ENCODE data around the gene ARHGAP8. TPM values are rescaled to one million over a fixed set of nuclear protein-coding genes. Genes with fewer than 3 reads are reported as not detected.

ARHGAP8 gene
- total and polyA plus RNA-seq, 2 experiments from 2014 or later = 24.0 to 50.4 TPM

DNA sequence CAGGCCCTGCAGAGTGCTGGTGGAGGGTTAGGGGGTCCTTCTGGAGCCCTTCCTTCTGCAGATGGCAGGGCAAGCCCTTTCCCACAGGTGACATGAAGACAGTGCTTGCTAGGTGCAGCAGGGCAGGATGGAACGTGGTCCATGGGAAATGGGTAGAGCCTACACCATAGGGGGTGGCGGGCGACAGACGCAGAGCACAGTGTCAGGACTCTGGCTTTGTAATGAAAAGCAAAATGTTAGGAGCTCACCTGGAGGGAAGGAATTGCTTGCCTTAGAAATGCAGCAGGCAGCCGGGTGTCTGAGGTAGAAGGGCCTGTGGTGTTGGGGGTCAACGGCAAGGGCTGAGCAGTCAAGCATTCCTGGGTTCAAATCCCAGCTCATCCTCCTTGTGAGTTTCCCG is 54.9 kb downstream of the ARHGAP8 start:
- Histone ChIP-seq H3K4me3 (no peak overlapping the region), H3K9me3 (ENCODE audit: low read depth) (no peaks in the 10 kb centered on the region), H3K79me2 (no peaks in the 10 kb centered on the region), H3K4me2 (no peak overlapping the region), H3K4me1 (ENCODE audit: insufficient read depth) (no peaks in the 10 kb centered on the region), H3K9me2 (replicated peaks; ENCODE audit: insufficient read depth) (no peaks in the 10 kb centered on the region), H3K36me3 (replicated peaks; ENCODE audit: insufficient read depth, low read depth) (no peaks in the 10 kb centered on the region), H3K27me3 (no peaks in the 10 kb centered on the region), H2AFZ (no peak overlapping the region), H3K27ac (no peak overlapping the region), H4K20me1 (ENCODE audit: insufficient read depth, poor library complexity, severe bottlenecking) (no peaks in the 10 kb centered on the region)
- DNase-seq (ENCODE audit: low spot score) = no peak
- WGBS (ENCODE audit: low lambda C conversion rate, missing lambda C conversion rate) = 90% methylated on average over 6 of the region's 7 CpGs
- no peak for TF ChIP-seq EZH2 (IDR thresholded peaks at IDR 0.05; ENCODE audit: borderline replicate concordance)
- TF ChIP-seq, protein P1, sequence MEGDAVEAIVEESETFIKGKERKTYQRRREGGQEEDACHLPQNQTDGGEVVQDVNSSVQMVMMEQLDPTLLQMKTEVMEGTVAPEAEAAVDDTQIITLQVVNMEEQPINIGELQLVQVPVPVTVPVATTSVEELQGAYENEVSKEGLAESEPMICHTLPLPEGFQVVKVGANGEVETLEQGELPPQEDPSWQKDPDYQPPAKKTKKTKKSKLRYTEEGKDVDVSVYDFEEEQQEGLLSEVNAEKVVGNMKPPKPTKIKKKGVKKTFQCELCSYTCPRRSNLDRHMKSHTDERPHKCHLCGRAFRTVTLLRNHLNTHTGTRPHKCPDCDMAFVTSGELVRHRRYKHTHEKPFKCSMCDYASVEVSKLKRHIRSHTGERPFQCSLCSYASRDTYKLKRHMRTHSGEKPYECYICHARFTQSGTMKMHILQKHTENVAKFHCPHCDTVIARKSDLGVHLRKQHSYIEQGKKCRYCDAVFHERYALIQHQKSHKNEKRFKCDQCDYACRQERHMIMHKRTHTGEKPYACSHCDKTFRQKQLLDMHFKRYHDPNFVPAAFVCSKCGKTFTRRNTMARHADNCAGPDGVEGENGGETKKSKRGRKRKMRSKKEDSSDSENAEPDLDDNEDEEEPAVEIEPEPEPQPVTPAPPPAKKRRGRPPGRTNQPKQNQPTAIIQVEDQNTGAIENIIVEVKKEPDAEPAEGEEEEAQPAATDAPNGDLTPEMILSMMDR (IDR thresholded peaks at IDR 0.05; ENCODE audit: poor library complexity) = no peak
- no peak for TF ChIP-seq EZH2phosphoT487 (IDR thresholded peaks at IDR 0.05; ENCODE audit: low read depth, severe bottlenecking, unreplicated experiment)

DNA sequence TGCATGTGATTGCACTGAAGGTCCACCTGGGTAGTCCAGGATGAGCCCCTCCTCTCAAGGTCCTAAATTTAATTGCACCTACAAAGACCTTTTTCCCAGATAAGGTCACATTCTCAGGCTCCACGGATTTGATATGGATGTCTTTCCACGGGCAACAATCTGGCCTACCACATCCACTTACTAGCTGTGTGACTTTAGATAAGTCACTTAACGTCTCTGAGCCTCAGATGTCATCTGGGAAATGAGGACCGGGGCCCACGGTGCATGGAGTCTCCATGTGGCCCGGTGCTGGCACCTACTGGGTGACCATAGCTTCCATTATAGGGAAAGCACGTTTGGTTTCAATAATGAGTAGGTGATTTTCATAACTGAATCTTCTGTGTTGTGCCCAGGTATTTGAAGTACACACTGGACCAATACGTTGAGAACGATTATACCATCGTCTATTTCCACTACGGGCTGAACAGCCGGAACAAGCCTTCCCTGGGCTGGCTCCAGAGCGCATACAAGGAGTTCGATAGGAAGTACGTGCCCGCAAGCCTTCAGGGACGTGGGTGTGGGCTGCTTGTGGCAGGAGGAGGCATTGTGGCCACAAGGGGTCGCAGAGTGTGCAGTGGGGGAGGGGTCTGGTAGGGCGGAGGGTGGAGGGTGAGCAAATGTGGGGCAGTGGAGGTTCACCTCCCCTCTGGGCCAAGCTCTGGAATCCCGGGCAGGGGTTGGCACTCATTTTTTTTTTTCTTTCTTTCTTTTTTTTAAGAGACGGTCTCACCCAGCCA is 55.7 kb downstream of the ARHGAP8 start:
- WGBS (ENCODE audit: low lambda C conversion rate, missing lambda C conversion rate) = 83% methylated on average over 20 of the region's 21 CpGs
- Histone ChIP-seq H3K79me2 (no peaks in the 10 kb centered on the region), H3K4me2 (no peak overlapping the region), H3K4me3 (no peak overlapping the region), H3K4me1 (ENCODE audit: insufficient read depth) (no peaks in the 10 kb centered on the region), H3K9me2 (replicated peaks; ENCODE audit: insufficient read depth) (no peaks in the 10 kb centered on the region), H3K27ac (no peak overlapping the region), H3K36me3 (replicated peaks; ENCODE audit: insufficient read depth, low read depth) (no peaks in the 10 kb centered on the region), H4K20me1 (ENCODE audit: insufficient read depth, poor library complexity, severe bottlenecking) (no peaks in the 10 kb centered on the region), H3K27me3 (no peaks in the 10 kb centered on the region), H3K9me3 (ENCODE audit: low read depth) (no peaks in the 10 kb centered on the region), H2AFZ (no peak overlapping the region)
- TF ChIP-seq EZH2 (IDR thresholded peaks at IDR 0.05; ENCODE audit: borderline replicate concordance) (no peak), EZH2phosphoT487 (IDR thresholded peaks at IDR 0.05; ENCODE audit: low read depth, severe bottlenecking, unreplicated experiment) (no peak)
- TF ChIP-seq, protein P1 (IDR thresholded peaks at IDR 0.05; ENCODE audit: poor library complexity) = no peak
- DNase-seq (ENCODE audit: low spot score) = no peak

- 96% methylated on average over 11 of the region's 11 CpGs for WGBS (ENCODE audit: low lambda C conversion rate, missing lambda C conversion rate)
- no peak overlapping the region for H3K4me2 ChIP-seq
- H4K20me1 ChIP-seq (ENCODE audit: insufficient read depth, poor library complexity, severe bottlenecking) = no peaks in the 10 kb centered on the region
- no peak overlapping the region for H3K4me3 ChIP-seq
- H2AFZ ChIP-seq = no peak overlapping the region
- no peaks in the 10 kb centered on the region for H3K9me3 ChIP-seq (ENCODE audit: low read depth)
- H3K27me3 ChIP-seq = no peaks in the 10 kb centered on the region
- DNase-seq (ENCODE audit: low spot score) = no peak
- TF ChIP-seq EZH2phosphoT487 (IDR thresholded peaks at IDR 0.05; ENCODE audit: low read depth, severe bottlenecking, unreplicated experiment) = no peak
- TF ChIP-seq, protein P1 (IDR thresholded peaks at IDR 0.05; ENCODE audit: poor library complexity) = no peak
- no peak for TF ChIP-seq EZH2 (IDR thresholded peaks at IDR 0.05; ENCODE audit: borderline replicate concordance)
- no peaks in the 10 kb centered on the region for H3K4me1 ChIP-seq (ENCODE audit: insufficient read depth)
- H3K36me3 ChIP-seq (replicated peaks; ENCODE audit: insufficient read depth, low read depth) = no peaks in the 10 kb centered on the region
- no peak overlapping the region for H3K27ac ChIP-seq
- H3K9me2 ChIP-seq (replicated peaks; ENCODE audit: insufficient read depth) = no peaks in the 10 kb centered on the region
- H3K79me2 ChIP-seq = no peaks in the 10 kb centered on the region
These were observed 57.1 kb downstream of the ARHGAP8 start for GRCh38 chr22:44809456-44809855.

Measured in hepatocyte (in vitro differentiated cells).